Measurements from ENCODE around the gene FOXC2. TPM values are rescaled to one million over a fixed set of nuclear protein-coding genes. Genes with fewer than 3 reads are reported as not detected.
A peak's percentile ranks its signal among the peaks of the same experiment; 100 is the strongest.

FOXC2 gene
- total and polyA plus RNA-seq, 2 experiments from 2014 or later, result 1.2 to 2.5 TPM

- Histone ChIP-seq H3K79me2 (ENCODE audit: insufficient read depth) (no peaks in the 10 kb centered on the region), H3K27me3 (replicated peaks; ENCODE audit: insufficient read depth) (no peaks in the 10 kb centered on the region), H3K27ac (no peak overlapping the region), H4K20me1 (ENCODE audit: insufficient read depth) (no peaks in the 10 kb centered on the region), H3K4me2 (ENCODE audit: unreplicated experiment) (no peak overlapping the region), H3K36me3 (ENCODE audit: low read depth) (no peaks in the 10 kb centered on the region), H2AFZ (no peak overlapping the region), H3K9me3 (ENCODE audit: low read depth) (no peaks in the 10 kb centered on the region), H3K9me2 (ENCODE audit: insufficient read depth) (no peaks in the 10 kb centered on the region), H3K4me1 (ENCODE audit: insufficient read depth) (peaks cover 16% of the 10 kb centered on the region), H3F3A (ENCODE audit: insufficient read depth) (peaks cover 9% of the 10 kb centered on the region), H3K4me3 (no peak overlapping the region), H3K9ac (no peak overlapping the region)
- no peak for DNase-seq
- WGBS, 2 experiments (ENCODE audit: low coverage in 1 of 2, low lambda C conversion rate in 2 of 2, missing lambda C conversion rate in 2 of 2), result 90 to 91% methylated on average over 4 of the region's 4 CpGs
- in situ Hi-C loops (cut with MboI), result no loop called here
- no peak for TF ChIP-seq EZH2 (IDR thresholded peaks at IDR 0.05; ENCODE audit: insufficient read depth, poor library complexity, severe bottlenecking)
Measured at GRCh38 chr16:86602521-86602920, 35.9 kb downstream of the FOXC2 start.

- peak overlapping the region; percentile 28; the same call in 1 of the 2 replicates for H3K9ac ChIP-seq
- peak overlapping the region; percentile 64 for H3K4me2 ChIP-seq (ENCODE audit: unreplicated experiment)
- H3K4me1 ChIP-seq (ENCODE audit: insufficient read depth), result peaks cover 16% of the 10 kb centered on the region
- H3K27me3 ChIP-seq (replicated peaks; ENCODE audit: insufficient read depth), result no peaks in the 10 kb centered on the region
- in situ Hi-C loops (cut with MboI), result no loop called here
- no peaks in the 10 kb centered on the region for H3K9me3 ChIP-seq (ENCODE audit: low read depth)
- peak overlapping the region; percentile 85 for H2AFZ ChIP-seq
- H3K27ac ChIP-seq, result no peak overlapping the region
- TF ChIP-seq EZH2 (IDR thresholded peaks at IDR 0.05; ENCODE audit: insufficient read depth, poor library complexity, severe bottlenecking), result no peak
- no peak for TF ChIP-seq EZH2phosphoT487 (IDR thresholded peaks at IDR 0.05; ENCODE audit: insufficient read depth, low read depth)
- no peaks in the 10 kb centered on the region for H4K20me1 ChIP-seq (ENCODE audit: insufficient read depth)
- peak overlapping the region; percentile 51 for H3K4me3 ChIP-seq
- DNase-seq, result no peak
- no peaks in the 10 kb centered on the region for H3K36me3 ChIP-seq (ENCODE audit: low read depth)
- H3F3A ChIP-seq (ENCODE audit: insufficient read depth), result peaks cover 11% of the 10 kb centered on the region
- H3K9me2 ChIP-seq (ENCODE audit: insufficient read depth), result no peaks in the 10 kb centered on the region
- no peaks in the 10 kb centered on the region for H3K79me2 ChIP-seq (ENCODE audit: insufficient read depth)
- WGBS, 2 experiments (ENCODE audit: low coverage in 1 of 2, low lambda C conversion rate in 2 of 2, missing lambda C conversion rate in 2 of 2), result 40 to 45% methylated on average over 15 to 16 of the region's 16 CpGs
Measured at GRCh38 chr16:86604436-86605193, 38.0 kb downstream of the FOXC2 start.

GRCh38 chr16:86605950-86606349 lies 39.3 kb downstream of the FOXC2 start:
- DNase-seq, result no peak
- Histone ChIP-seq H2AFZ (no peak overlapping the region), H3K4me3 (no peak overlapping the region), H3K9me2 (ENCODE audit: insufficient read depth) (no peaks in the 10 kb centered on the region), H3K9me3 (ENCODE audit: low read depth) (no peaks in the 10 kb centered on the region), H4K20me1 (ENCODE audit: insufficient read depth) (no peaks in the 10 kb centered on the region), H3K4me2 (ENCODE audit: unreplicated experiment) (no peak overlapping the region), H3F3A (ENCODE audit: insufficient read depth) (peaks cover 14% of the 10 kb centered on the region), H3K4me1 (ENCODE audit: insufficient read depth) (peaks cover 24% of the 10 kb centered on the region), H3K27me3 (replicated peaks; ENCODE audit: insufficient read depth) (no peaks in the 10 kb centered on the region), H3K36me3 (ENCODE audit: low read depth) (no peaks in the 10 kb centered on the region), H3K9ac (no peak overlapping the region), H3K27ac (no peak overlapping the region), H3K79me2 (ENCODE audit: insufficient read depth) (no peaks in the 10 kb centered on the region)
- in situ Hi-C loops (cut with MboI), result no loop called here
- TF ChIP-seq EZH2 (IDR thresholded peaks at IDR 0.05; ENCODE audit: insufficient read depth, poor library complexity, severe bottlenecking) (no peak), EZH2phosphoT487 (IDR thresholded peaks at IDR 0.05; ENCODE audit: insufficient read depth, low read depth) (no peak)
- WGBS, 2 experiments (ENCODE audit: low coverage in 1 of 2, low lambda C conversion rate in 2 of 2, missing lambda C conversion rate in 2 of 2), result 93 to 95% methylated on average over 3 of the region's 3 CpGs

- peak; percentile 40 for DNase-seq
- no peak overlapping the region for H3K9ac ChIP-seq
- H4K20me1 ChIP-seq (ENCODE audit: insufficient read depth), result no peaks in the 10 kb centered on the region
- H2AFZ ChIP-seq, result no peak overlapping the region
- no peak overlapping the region for H3K27ac ChIP-seq
- H3K27me3 ChIP-seq (replicated peaks; ENCODE audit: insufficient read depth), result no peaks in the 10 kb centered on the region
- no peaks in the 10 kb centered on the region for H3K79me2 ChIP-seq (ENCODE audit: insufficient read depth)
- no peak for TF ChIP-seq EZH2 (IDR thresholded peaks at IDR 0.05; ENCODE audit: insufficient read depth, poor library complexity, severe bottlenecking)
- TF ChIP-seq EZH2phosphoT487 (IDR thresholded peaks at IDR 0.05; ENCODE audit: insufficient read depth, low read depth), result no peak
- H3F3A ChIP-seq (ENCODE audit: insufficient read depth), result peaks cover 14% of the 10 kb centered on the region
- H3K36me3 ChIP-seq (ENCODE audit: low read depth), result no peaks in the 10 kb centered on the region
- no peaks in the 10 kb centered on the region for H3K9me2 ChIP-seq (ENCODE audit: insufficient read depth)
- 31 to 36% methylated on average over 2 of the region's 2 CpGs for WGBS, 2 experiments (ENCODE audit: low coverage in 1 of 2, low lambda C conversion rate in 2 of 2, missing lambda C conversion rate in 2 of 2)
- in situ Hi-C loops (cut with MboI), result no loop called here
- H3K9me3 ChIP-seq (ENCODE audit: low read depth), result no peaks in the 10 kb centered on the region
- peak overlapping the region; percentile 29 for H3K4me2 ChIP-seq (ENCODE audit: unreplicated experiment)
- no peak overlapping the region for H3K4me3 ChIP-seq
- peaks cover 31% of the 10 kb centered on the region for H3K4me1 ChIP-seq (ENCODE audit: insufficient read depth)
Measured at GRCh38 chr16:86608301-86608747, 41.7 kb downstream of the FOXC2 start.

Measured in GM23248 (cell line).